IPS-15b (cell line): ENCODE data around the gene ARFGAP1.
"Not testable (repeated sequence)": the region's sequence is repeated elsewhere in the genome, so short reads cannot be mapped to it uniquely, and the experiment has no call there.

ENCODE experiments used
- H3K27me3 ChIP-seq: one replicate; pipeline ENCODE4 v1.6.1; 2013; ENCODE audit warnings: low read length; ENCODE audit not compliant: control insufficient read depth, insufficient read depth
- H3K36me3 ChIP-seq: one replicate; pipeline ENCODE4 v1.6.1; 2013; ENCODE audit warnings: low read length; ENCODE audit not compliant: control insufficient read depth, insufficient read depth
- H3K4me1 ChIP-seq: one replicate; pipeline ENCODE4 v1.6.1; 2013; ENCODE audit warnings: mild to moderate bottlenecking, low read length; ENCODE audit not compliant: control insufficient read depth, insufficient read depth
- H3K4me3 ChIP-seq: one replicate; pipeline ENCODE4 v1.5.1; 2013; ENCODE audit warnings: low read depth, low read length
- H3K9ac ChIP-seq: one replicate; pipeline ENCODE4 v1.6.1; 2013; ENCODE audit warnings: low read depth, mild to moderate bottlenecking, low read length
- H3K9me3 ChIP-seq: one replicate; pipeline ENCODE4 v1.6.1; 2013; ENCODE audit warnings: mild to moderate bottlenecking, low read length; ENCODE audit not compliant: control insufficient read depth, insufficient read depth

ARFGAP1 gene

GRCh38 chr20:63297796-63298572 is 25.4 kb downstream of the ARFGAP1 start:
- H3K4me1 ChIP-seq: peaks cover 3% of the 10 kb centered on the region
- H3K36me3 ChIP-seq: no peaks in the 10 kb centered on the region
- peaks cover 4% of the 10 kb centered on the region for H3K27me3 ChIP-seq
- H3K9me3 ChIP-seq: no peaks in the 10 kb centered on the region
- no peak overlapping the region for H3K4me3 ChIP-seq
- no peak overlapping the region for H3K9ac ChIP-seq

DNA sequence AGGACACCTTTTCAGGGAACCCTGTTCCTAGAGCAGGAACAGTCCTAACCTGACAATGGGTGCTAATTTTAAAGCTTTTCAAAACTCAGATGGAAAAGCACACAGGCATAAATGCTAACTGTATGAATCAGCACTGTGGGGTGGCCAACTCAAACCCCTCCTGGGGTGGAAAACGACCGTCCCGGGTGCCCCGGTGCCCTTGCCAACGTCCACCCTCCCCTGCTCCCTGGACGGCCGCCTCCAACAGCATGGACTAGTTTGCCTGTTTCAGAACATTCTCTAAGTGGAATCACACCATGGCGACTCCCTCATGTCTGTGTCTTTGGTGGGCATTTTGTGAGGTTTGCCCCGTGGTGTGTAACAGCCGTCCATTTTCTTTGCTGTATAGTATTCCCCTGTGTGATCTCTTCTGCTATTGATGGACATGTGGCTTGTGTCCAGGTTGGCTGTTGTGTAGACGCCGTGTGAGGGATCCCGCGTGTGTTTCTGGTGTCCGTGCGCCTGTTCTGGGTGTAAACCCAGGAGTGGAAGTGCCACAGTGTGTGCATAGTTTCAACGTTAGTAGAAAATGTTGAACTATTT is 26.2 kb downstream of the ARFGAP1 start:
- H3K36me3 ChIP-seq: no peaks in the 10 kb centered on the region
- no peak overlapping the region for H3K4me3 ChIP-seq
- H3K4me1 ChIP-seq: peaks cover 3% of the 10 kb centered on the region
- H3K9me3 ChIP-seq: no peaks in the 10 kb centered on the region
- peaks cover 4% of the 10 kb centered on the region for H3K27me3 ChIP-seq
- no peak overlapping the region for H3K9ac ChIP-seq

- H3K4me1 ChIP-seq: no peaks in the 10 kb centered on the region
- H3K27me3 ChIP-seq: no peaks in the 10 kb centered on the region
- no peaks in the 10 kb centered on the region for H3K36me3 ChIP-seq
- no peak overlapping the region for H3K9ac ChIP-seq
- no peak overlapping the region for H3K4me3 ChIP-seq
- no peaks in the 10 kb centered on the region for H3K9me3 ChIP-seq
Observed at GRCh38 chr20:63301671-63302070, 29.1 kb downstream of the ARFGAP1 start.

DNA sequence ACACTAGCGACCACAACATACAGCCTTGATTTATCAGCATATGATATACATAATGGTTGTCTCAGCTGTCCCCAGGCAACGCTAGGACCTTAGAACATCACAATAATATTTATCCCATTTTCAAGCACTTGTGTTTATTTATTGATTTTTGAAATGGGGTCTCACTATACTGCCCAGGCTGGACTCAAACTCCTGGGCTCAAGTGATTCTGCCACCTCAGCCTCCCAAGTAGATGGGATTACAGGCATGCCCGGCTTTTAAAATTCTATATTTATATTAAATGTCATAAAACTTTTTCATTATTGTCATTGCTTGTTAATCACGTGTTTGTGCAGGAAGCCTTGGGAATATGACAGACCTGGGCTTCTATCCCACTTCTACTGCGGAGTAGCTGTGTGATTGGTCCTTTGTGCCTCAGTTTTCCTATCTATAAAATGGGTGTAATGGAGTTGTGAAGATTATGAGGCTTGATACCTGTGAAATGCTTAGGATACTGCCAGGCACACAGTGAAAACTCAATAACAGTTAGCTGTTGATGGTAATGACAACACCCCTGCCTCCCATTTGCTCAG is 30.6 kb downstream of the ARFGAP1 start:
- Histone ChIP-seq H3K4me1 (no peaks in the 10 kb centered on the region), H3K4me3 (no peak overlapping the region), H3K36me3 (no peaks in the 10 kb centered on the region), H3K9me3 (no peaks in the 10 kb centered on the region), H3K9ac (no peak overlapping the region), H3K27me3 (no peaks in the 10 kb centered on the region)

GRCh38 chr20:63305393-63305792 is 32.8 kb downstream of the ARFGAP1 start:
- Histone ChIP-seq H3K9ac (no peak overlapping the region), H3K4me3 (no peak overlapping the region), H3K4me1 (no peaks in the 10 kb centered on the region), H3K27me3 (no peaks in the 10 kb centered on the region), H3K9me3 (no peaks in the 10 kb centered on the region), H3K36me3 (no peaks in the 10 kb centered on the region)

DNA sequence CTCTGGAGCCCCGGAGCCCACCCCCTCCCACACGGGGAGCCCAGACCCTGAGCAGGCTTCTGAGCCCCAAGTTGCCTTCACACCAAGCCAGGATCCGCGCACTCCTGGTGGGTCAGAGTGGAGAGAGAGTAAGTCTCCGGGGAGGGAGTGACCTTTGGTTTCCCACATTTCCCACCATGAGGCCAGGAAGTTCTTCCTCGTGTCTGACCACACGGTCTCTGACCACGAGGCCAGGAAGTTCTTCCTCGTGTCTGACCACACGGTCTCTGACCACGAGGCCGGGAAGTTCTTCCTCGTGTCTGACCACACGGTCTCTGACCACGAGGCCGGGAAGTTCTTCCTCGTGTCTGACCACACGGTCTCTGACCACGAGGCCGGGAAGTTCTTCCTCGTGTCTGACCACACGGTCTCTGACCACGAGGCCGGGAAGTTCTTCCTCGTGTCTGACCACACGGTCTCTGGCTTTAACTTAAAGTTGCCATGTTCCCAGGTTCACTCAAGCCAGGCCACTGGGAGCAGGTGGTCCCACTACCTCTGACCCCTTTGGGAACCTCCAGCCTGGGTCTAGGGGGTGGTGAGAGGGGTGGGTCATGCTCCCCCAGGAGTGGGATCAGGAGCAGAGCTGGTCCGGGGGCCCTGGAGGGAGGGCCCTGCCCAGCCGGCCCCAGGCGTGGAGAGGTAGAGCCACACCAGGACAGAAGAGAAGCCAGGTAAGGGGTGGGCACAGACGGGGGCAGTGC is 33.5 kb downstream of the ARFGAP1 start:
- H3K4me1 ChIP-seq, H3K9ac ChIP-seq, H3K4me3 ChIP-seq, H3K36me3 ChIP-seq, H3K9me3 ChIP-seq, H3K27me3 ChIP-seq: not testable (repeated sequence)

GRCh38 chr20:63306673-63307537 is 34.3 kb downstream of the ARFGAP1 start:
- Histone ChIP-seq H3K9ac (no peak overlapping the region), H3K4me3 (no peak overlapping the region), H3K36me3 (no peaks in the 10 kb centered on the region), H3K4me1 (no peaks in the 10 kb centered on the region), H3K27me3 (no peaks in the 10 kb centered on the region), H3K9me3 (no peaks in the 10 kb centered on the region)

- Histone ChIP-seq H3K27me3 (no peaks in the 10 kb centered on the region), H3K4me3 (no peak overlapping the region), H3K36me3 (no peaks in the 10 kb centered on the region)
Observed at GRCh38 chr20:63307538-63308217, 35.1 kb downstream of the ARFGAP1 start.

GRCh38 chr20:63308218-63308911 is 35.8 kb downstream of the ARFGAP1 start:
- no peaks in the 10 kb centered on the region for H3K4me1 ChIP-seq
- H3K9me3 ChIP-seq: no peaks in the 10 kb centered on the region
- H3K4me3 ChIP-seq: no peak overlapping the region
- no peak overlapping the region for H3K9ac ChIP-seq
- H3K36me3 ChIP-seq: no peaks in the 10 kb centered on the region
- H3K27me3 ChIP-seq: no peaks in the 10 kb centered on the region

More at GRCh38 chr20:63307538-63308217, 35.1 kb downstream of the ARFGAP1 start:
- Histone ChIP-seq H3K9ac (no peak overlapping the region), H3K4me1 (no peaks in the 10 kb centered on the region), H3K9me3 (no peaks in the 10 kb centered on the region)

GRCh38 chr20:63309261-63310071 is 36.9 kb downstream of the ARFGAP1 start:
- Histone ChIP-seq H3K27me3 (no peaks in the 10 kb centered on the region), H3K4me1 (no peaks in the 10 kb centered on the region), H3K9me3 (no peaks in the 10 kb centered on the region), H3K4me3 (no peak overlapping the region), H3K9ac (no peak overlapping the region), H3K36me3 (no peaks in the 10 kb centered on the region)
